Measurements from ENCODE around the gene PABPC1L2B. TPM values are rescaled to one million over a fixed set of nuclear protein-coding genes. Genes with fewer than 3 reads are reported as not detected.
"Not testable (repeated sequence)": the region's sequence is repeated elsewhere in the genome, so short reads cannot be mapped to it uniquely, and the experiment has no call there.

The PABPC1L2B gene
- not detected for total RNA-seq

DNA sequence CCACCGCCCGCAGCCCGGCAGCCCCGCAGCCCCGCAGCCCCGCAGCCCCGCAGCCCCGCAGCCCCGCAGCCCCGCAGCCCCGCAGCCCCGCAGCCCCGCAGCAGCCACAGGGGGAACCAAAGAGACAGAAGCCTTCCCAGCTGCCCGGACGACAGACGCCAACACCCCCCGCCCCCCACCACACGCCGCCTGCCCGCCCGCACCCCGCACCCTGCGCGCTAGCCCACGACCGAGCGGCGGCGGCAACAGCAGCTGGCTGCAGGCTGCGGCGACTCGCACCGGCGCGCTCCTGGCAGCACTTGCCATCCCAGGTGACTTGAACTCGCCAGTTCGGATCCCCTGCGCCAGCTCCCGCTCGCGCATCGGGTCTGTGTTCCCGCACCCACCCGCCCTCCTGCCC is at the start of gene PABPC1L2B:
Gene PABPC1L2B (plus strand): TSS at position 207 of the 400 bp plus-strand sequence. CDS start 704 bp downstream, outside the sequence.
- H3K27me3 Mint-ChIP-seq; POLR2A ChIA-PET; H3K4me1 Mint-ChIP-seq; CTCF ChIA-PET; H3K36me3 Mint-ChIP-seq (ENCODE audit: low read depth); H3K9me3 Mint-ChIP-seq; DNase-seq; H3K27ac Mint-ChIP-seq; H3K4me3 Mint-ChIP-seq: not testable (repeated sequence)

DNA sequence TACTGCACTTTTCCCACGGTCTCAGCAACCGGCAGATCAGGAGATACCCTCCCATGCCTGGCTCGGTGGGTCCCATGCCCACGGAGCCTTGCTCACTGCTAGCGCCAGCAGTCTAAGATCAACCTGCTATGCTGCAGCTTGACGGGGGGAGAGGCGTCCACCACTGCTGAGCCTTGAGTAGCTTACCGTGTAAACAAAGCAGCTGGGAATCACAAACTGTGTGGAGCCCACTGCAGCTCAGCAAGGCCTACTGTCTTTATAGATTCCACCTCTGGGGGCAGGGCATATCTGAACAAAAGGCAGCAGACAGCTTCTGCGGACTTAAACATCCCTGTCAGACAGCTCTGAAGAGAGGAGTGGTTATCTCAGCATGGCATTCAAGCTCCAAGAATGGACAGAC is 42.8 kb upstream of the PABPC1L2B start:
- H3K27me3 Mint-ChIP-seq; H3K27ac Mint-ChIP-seq; POLR2A ChIA-PET; CTCF ChIA-PET; H3K36me3 Mint-ChIP-seq (ENCODE audit: low read depth); DNase-seq; H3K4me3 Mint-ChIP-seq; H3K4me1 Mint-ChIP-seq; H3K9me3 Mint-ChIP-seq: not testable (repeated sequence)

DNA sequence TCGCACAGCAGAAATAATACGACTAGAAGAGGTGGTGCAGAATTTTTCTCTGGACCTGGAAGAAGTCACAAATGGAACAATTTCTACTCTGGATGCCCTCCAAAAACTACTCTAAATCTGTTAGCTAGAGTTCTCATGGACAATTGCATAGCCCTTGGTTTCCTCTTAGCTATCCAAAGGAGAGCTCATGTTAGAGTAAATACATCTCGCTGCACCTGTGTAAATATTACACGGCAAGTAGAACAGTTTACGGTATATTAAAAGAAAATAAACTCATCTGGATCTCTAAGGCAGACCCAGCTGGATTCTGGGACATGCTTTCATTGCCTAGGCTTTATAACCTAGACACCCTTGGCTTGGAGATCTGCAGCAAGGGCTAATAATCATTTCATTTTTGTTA is 30.9 kb upstream of the PABPC1L2B start:
- H3K9me3 Mint-ChIP-seq; H3K4me3 Mint-ChIP-seq; DNase-seq; H3K36me3 Mint-ChIP-seq (ENCODE audit: low read depth); H3K27me3 Mint-ChIP-seq; CTCF ChIA-PET; H3K4me1 Mint-ChIP-seq; H3K27ac Mint-ChIP-seq; POLR2A ChIA-PET: not testable (repeated sequence)

DNA sequence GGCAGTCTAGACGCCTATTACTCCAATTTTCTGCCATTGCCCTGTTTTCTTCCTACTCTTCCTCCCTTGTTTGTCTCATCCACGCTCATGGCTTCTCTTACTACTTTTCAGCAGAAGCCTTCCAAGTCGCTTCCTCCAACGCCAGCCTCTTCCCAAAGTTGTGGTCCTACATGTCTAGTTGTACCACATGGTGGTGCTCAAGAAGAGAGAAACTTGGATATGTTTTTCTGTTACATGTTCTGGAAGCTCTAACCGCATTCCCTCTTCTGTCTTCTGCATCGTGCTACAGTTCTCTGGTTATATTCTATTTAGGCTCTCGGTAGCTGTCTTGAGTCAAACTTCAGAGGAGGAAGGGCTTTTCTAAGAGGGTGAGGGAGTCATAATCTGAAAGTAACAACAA is 27.9 kb upstream of the PABPC1L2B start:
- H3K27me3 Mint-ChIP-seq; CTCF ChIA-PET; H3K4me3 Mint-ChIP-seq; H3K9me3 Mint-ChIP-seq; H3K27ac Mint-ChIP-seq; DNase-seq; H3K36me3 Mint-ChIP-seq (ENCODE audit: low read depth); POLR2A ChIA-PET; H3K4me1 Mint-ChIP-seq: not testable (repeated sequence)

DNA sequence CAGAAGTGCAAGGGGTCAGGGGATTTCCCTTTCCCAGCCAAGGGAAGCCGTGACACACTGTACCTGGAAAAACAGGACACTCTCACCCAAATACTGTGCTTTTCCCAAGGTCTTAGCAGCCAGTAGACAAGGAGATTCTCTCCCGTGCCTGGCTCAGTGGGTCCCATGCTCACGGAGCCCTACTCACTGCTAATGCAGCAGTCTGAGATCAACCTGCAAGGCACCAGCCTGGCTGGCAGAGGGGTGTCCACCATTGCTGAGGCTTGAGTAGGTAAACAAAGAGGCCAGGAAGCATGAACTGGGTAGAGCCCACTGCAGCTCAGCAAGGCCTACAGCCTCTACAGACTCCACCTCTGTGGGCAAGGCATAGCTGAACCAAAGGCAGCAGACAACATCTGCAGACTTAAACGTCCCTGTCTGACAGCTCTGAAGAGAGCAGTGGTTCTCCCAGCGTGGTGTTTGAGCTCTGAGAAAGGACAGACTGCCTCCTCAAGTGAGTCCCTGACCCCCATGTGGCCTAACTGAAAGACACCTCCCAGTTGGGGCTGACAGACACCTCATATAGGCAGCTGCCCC is 21.8 kb upstream of the PABPC1L2B start:
- H3K4me1 Mint-ChIP-seq; POLR2A ChIA-PET; H3K4me3 Mint-ChIP-seq; H3K9me3 Mint-ChIP-seq; H3K27ac Mint-ChIP-seq; H3K36me3 Mint-ChIP-seq (ENCODE audit: low read depth); CTCF ChIA-PET; DNase-seq; H3K27me3 Mint-ChIP-seq: not testable (repeated sequence)

DNA sequence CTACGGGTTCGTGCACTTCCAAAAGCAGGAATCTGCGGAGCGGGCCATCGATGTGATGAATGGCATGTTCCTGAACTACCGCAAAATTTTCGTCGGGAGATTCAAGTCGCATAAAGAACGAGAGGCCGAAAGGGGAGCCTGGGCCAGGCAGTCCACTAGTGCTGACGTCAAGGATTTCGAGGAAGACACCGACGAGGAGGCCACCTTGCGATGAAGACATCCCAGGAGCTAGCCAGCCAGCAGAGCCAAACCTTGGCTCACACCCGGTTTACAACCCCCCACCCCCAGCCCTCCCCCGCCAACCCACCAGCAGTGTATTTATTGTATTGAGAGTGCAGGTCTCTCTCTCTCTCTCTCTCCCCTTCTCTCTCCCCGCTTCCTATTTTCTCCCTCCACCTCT is 1.3 kb downstream of the PABPC1L2B start:
- H3K36me3 Mint-ChIP-seq (ENCODE audit: low read depth); H3K4me1 Mint-ChIP-seq; H3K9me3 Mint-ChIP-seq; H3K27me3 Mint-ChIP-seq; H3K27ac Mint-ChIP-seq; POLR2A ChIA-PET; H3K4me3 Mint-ChIP-seq; DNase-seq; CTCF ChIA-PET: not testable (repeated sequence)

DNA sequence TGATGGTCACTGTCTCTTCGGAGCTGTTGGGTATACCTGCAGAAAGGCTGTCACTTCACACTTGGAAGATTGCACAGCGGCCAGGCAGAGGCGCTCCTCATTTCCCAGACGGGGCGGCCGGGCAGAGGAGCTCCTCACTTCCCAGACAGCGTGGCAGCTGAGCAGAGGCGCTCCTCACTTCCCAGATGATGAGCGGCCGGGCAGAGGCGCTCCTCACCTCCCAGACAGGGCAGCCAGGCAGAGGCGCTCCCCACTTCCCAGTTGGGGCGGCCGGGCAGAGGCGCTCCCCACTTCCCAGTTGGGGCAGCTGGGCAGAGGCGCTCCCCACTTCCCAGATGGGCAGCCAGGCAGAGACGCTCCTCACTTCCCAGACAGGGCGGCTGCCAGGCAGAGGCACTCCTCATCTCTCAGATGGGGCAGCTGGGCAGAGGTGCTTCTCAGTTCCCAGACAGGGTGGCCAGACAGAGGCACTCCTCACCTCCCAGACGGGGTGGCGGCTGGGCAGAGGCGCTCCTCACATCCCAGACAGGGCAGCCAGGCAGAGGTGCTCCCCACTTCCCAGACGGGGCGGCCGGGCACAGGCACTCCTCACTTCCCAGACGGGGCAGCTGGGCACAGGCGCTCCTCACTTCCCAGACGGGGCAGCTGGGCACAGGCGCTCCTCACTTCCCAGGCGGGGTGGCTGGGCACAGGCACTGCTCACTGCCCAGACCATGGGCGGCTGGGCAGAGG is 18.8 kb downstream of the PABPC1L2B start:
- H3K4me3 Mint-ChIP-seq: no peak overlapping the region
- H3K27ac Mint-ChIP-seq: no peak overlapping the region
- CTCF ChIA-PET: no interaction called here
- no peaks in the 10 kb centered on the region for H3K27me3 Mint-ChIP-seq
- no peaks in the 10 kb centered on the region for H3K4me1 Mint-ChIP-seq
- no peak for DNase-seq
- H3K36me3 Mint-ChIP-seq (ENCODE audit: low read depth): no peaks in the 10 kb centered on the region
- POLR2A ChIA-PET: no interaction called here
- H3K9me3 Mint-ChIP-seq: no peaks in the 10 kb centered on the region

DNA sequence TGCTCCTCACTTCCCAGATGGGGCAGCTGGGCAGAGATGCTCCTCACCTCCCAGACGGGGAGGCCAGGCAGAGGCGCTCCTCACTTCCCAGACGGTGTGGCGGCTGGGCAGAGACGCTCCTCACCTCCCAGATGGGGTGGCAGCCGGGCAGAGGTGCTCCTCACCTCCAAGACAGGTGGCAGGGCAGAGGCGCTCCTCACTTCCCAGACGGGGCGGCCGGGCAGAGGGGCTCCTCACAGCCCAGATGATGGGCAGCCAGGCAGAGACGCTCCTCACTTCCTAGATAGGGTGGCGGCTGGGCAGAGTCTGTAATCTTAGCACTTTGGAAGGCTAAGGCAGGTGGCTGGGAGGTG is 19.3 kb downstream of the PABPC1L2B start:
- CTCF ChIA-PET; DNase-seq; H3K9me3 Mint-ChIP-seq; H3K4me1 Mint-ChIP-seq; H3K27me3 Mint-ChIP-seq; H3K27ac Mint-ChIP-seq; H3K4me3 Mint-ChIP-seq; H3K36me3 Mint-ChIP-seq (ENCODE audit: low read depth); POLR2A ChIA-PET: not testable (repeated sequence)

DNA sequence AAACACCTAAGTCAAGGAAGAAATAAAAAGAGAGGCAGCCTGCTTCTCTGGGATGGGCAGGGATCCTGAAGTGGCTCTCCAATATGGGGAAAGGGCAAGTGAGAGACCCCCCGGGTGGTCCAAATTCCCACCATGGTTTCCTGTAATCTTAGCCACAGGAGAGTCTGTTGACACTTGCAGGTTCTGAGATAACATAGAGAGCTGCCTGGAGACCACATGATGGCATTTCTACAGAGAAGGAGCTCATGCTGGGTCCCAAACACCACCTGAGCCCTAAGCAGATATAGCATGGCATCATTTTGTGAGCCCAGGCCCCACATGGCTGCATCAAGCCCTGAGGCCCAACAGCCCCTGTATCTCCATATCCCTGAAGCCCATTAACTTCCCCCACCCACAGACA is 26.1 kb downstream of the PABPC1L2B start:
- no peak for DNase-seq
- Mint-ChIP-seq H3K4me3 (no peak overlapping the region), H3K4me1 (no peaks in the 10 kb centered on the region), H3K27me3 (no peaks in the 10 kb centered on the region), H3K27ac (no peak overlapping the region), H3K36me3 (ENCODE audit: low read depth) (no peaks in the 10 kb centered on the region), H3K9me3 (no peaks in the 10 kb centered on the region)
- POLR2A ChIA-PET: no interaction called here
- CTCF ChIA-PET: no interaction called here

Other genes starting within 250 kb of the PABPC1L2B start
- gene DMRTC1B, start 226.0 kb upstream of the PABPC1L2B start, total RNA-seq: not detected
- not detected for gene FAM236B, start 220.3 kb upstream of the PABPC1L2B start, total RNA-seq
- not detected for gene FAM236D, start 194.7 kb upstream of the PABPC1L2B start, total RNA-seq
- gene FAM236C, start 90.3 kb upstream of the PABPC1L2B start, total RNA-seq: not detected
- gene FAM236A, start 64.7 kb upstream of the PABPC1L2B start, total RNA-seq: not detected
- not detected for gene DMRTC1, start 59.1 kb upstream of the PABPC1L2B start, total RNA-seq
- not detected for gene PABPC1L2A, start 76.6 kb downstream of the PABPC1L2B start, total RNA-seq
- gene NAP1L2, start 211.9 kb downstream of the PABPC1L2B start, total RNA-seq: 1 to 10 TPM; 2.6 to 2.8 TPM